Measurements from ENCODE around the gene TNFRSF6B. TPM values are rescaled to one million over a fixed set of nuclear protein-coding genes. Genes with fewer than 3 reads are reported as not detected.
A peak's percentile ranks its signal among the peaks of the same experiment; 100 is the strongest.
"Not testable (repeated sequence)": the region's sequence is repeated elsewhere in the genome, so short reads cannot be mapped to it uniquely, and the experiment has no call there.

The TNFRSF6B gene
- total RNA-seq, 2 experiments from 2014 or later = not detected

GRCh38 chr20:63708301-63709148 lies 12.1 kb downstream of the TNFRSF6B start:
- peaks cover 52% of the 10 kb centered on the region for H3K36me3 Mint-ChIP-seq
- no peaks in the 10 kb centered on the region for H3K27me3 Mint-ChIP-seq
- intact Hi-C loops (cut with micrococcal nuclease) = no loop called here
- POLR2A ChIA-PET = interaction anchor here (0.6 to 3.5 kb wide), 10 partner anchors 10 to 187 kb away, joined by 3 to 30 read pairs (median 4); partner anchors contain the start of genes LIME1, SLC2A4RG and TPD52L2
- peaks cover 46% of the 10 kb centered on the region for H3K4me1 Mint-ChIP-seq (ENCODE audit: low read depth)
- DNase-seq = no peak
- H3K9me3 Mint-ChIP-seq = peaks cover 3% of the 10 kb centered on the region
- H3K4me3 Mint-ChIP-seq = peak overlapping the region; percentile 73
- peak overlapping the region; percentile 65 for H3K27ac Mint-ChIP-seq
- CTCF ChIA-PET = interaction anchor here (0.7 to 3.6 kb wide), 20 partner anchors 10 to 272 kb away, joined by 3 to 36 read pairs (median 4); partner anchors contain the start of genes LIME1, PTK6, RTEL1 and SLC2A4RG

DNA sequence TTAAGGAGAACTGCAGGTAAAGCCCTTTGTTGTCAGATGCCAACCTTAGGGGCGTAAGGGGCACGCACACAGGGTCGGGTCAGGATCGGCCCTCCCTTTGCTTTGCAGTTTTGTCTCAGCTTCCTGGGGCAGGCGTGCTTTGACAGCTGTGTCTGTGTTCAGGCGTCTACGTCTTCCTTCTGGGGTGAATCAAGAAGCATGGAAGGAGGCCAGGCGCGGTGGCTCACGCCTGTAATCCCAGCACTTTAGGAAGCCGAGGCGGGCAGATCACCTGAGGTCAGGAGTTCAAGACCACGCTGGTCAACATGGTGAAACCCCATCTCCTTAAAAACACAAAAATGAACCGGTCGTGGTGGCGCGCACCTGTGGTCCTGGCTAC lies 12.7 kb downstream of the TNFRSF6B start:
- ChIA-PET CTCF (interaction anchor here (0.7 to 2.2 kb wide), 3 partner anchors 11 to 77 kb away, joined by 3 to 8 read pairs (median 5); no protein-coding TSS in a partner anchor), POLR2A (interaction anchor here (2.0 to 3.5 kb wide), 3 partner anchors 10 to 28 kb away, joined by 9 to 30 read pairs (median 15); partner anchors contain the start of genes LIME1 and SLC2A4RG)
- peaks cover 53% of the 10 kb centered on the region for H3K36me3 Mint-ChIP-seq
- H3K27ac Mint-ChIP-seq = peak overlapping the region; percentile 65
- H3K9me3 Mint-ChIP-seq = peaks cover 3% of the 10 kb centered on the region
- peaks cover 46% of the 10 kb centered on the region for H3K4me1 Mint-ChIP-seq (ENCODE audit: low read depth)
- H3K27me3 Mint-ChIP-seq = no peaks in the 10 kb centered on the region
- intact Hi-C loops (cut with micrococcal nuclease) = no loop called here
- peak overlapping the region; percentile 73 for H3K4me3 Mint-ChIP-seq
- DNase-seq = no peak

DNA sequence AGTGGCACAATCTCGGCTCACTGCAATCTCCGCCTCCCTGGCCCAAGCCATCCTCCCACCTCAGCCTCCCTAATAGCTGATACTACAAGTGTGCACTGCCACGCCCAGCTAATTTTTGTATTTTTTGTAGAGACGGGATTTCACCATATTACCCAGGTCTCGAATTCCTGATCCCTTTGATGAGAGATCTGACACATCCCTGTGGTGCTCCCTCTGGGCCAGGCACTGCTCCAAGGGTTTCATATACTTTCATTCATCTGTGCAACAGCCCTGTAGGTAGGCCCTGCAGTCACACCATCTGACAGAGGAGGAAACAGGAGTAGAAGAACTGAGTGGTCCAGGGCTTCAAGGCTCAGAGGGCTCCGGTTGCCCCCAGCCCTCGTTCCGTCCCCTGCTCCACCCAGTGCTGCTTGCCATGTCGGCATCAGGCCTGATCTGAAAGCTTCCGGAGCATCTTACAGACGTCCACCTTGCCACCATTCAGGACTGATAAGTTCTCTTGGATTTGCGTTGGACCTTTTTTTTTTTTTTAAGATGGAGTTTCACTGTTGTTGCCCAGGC lies 14.7 kb downstream of the TNFRSF6B start:
- no peak for DNase-seq
- ChIA-PET CTCF (interaction anchor here (0.9 kb wide), 1 partner anchor 75 kb away, joined by 3 read pairs; no protein-coding TSS in a partner anchor), POLR2A (no interaction called here)
- H3K27ac Mint-ChIP-seq = no peak overlapping the region
- no peak overlapping the region for H3K4me3 Mint-ChIP-seq
- no peaks in the 10 kb centered on the region for H3K27me3 Mint-ChIP-seq
- peaks cover 57% of the 10 kb centered on the region for H3K36me3 Mint-ChIP-seq
- intact Hi-C loops (cut with micrococcal nuclease) = no loop called here
- H3K9me3 Mint-ChIP-seq = peaks cover 13% of the 10 kb centered on the region
- H3K4me1 Mint-ChIP-seq (ENCODE audit: low read depth) = peaks cover 52% of the 10 kb centered on the region

- no peak overlapping the region for H3K27ac Mint-ChIP-seq
- POLR2A ChIA-PET = no interaction called here
- H3K36me3 Mint-ChIP-seq = peaks cover 60% of the 10 kb centered on the region
Observed at GRCh38 chr20:63712191-63712590, 15.7 kb downstream of the TNFRSF6B start.

DNA sequence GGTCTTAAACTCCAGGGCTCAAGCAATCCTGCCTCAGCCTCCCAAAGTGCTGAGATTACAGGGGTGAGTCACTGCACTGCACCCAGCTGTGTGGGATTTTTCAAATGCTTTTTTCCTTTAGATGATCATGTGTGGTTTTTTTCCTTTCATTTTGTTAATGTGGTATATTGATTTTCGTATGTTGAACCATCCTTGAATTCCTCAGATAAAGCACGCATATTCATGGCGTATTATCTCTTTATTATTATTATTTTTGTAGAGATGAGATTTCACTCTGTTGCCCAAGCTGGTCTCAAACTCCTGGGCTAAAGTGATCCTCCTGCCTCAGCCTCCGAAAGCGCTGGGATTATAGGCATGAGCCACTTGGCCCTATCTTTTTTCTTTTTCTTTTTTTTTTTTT lies 18.4 kb downstream of the TNFRSF6B start:
- no peaks in the 10 kb centered on the region for H3K27me3 Mint-ChIP-seq
- H3K36me3 Mint-ChIP-seq = peaks cover 61% of the 10 kb centered on the region
- no peak overlapping the region for H3K27ac Mint-ChIP-seq
- ChIA-PET CTCF (no interaction called here), POLR2A (interaction anchor here (0.6 kb wide), 1 partner anchor 147 kb away, joined by 3 read pairs; no protein-coding TSS in a partner anchor)
- peaks cover 22% of the 10 kb centered on the region for H3K9me3 Mint-ChIP-seq
- peaks cover 50% of the 10 kb centered on the region for H3K4me1 Mint-ChIP-seq (ENCODE audit: low read depth)
- intact Hi-C loops (cut with micrococcal nuclease) = no loop called here
- no peak for DNase-seq
- H3K4me3 Mint-ChIP-seq = no peak overlapping the region

More at GRCh38 chr20:63712191-63712590, 15.7 kb downstream of the TNFRSF6B start:
- Mint-ChIP-seq H3K27me3 (no peaks in the 10 kb centered on the region), H3K9me3 (peaks cover 16% of the 10 kb centered on the region), H3K4me3 (no peak overlapping the region), H3K4me1 (ENCODE audit: low read depth) (peaks cover 53% of the 10 kb centered on the region)
- CTCF ChIA-PET = no interaction called here
- no peak for DNase-seq
- intact Hi-C loops (cut with micrococcal nuclease) = no loop called here

GRCh38 chr20:63718996-63719395 lies 22.5 kb downstream of the TNFRSF6B start:
- Mint-ChIP-seq H3K4me3 (no peak overlapping the region), H3K4me1 (ENCODE audit: low read depth) (peaks cover 46% of the 10 kb centered on the region), H3K27me3 (no peaks in the 10 kb centered on the region), H3K36me3 (peaks cover 51% of the 10 kb centered on the region), H3K9me3 (peaks cover 19% of the 10 kb centered on the region), H3K27ac (no peak overlapping the region)
- intact Hi-C loops (cut with micrococcal nuclease) = no loop called here
- POLR2A ChIA-PET = no interaction called here
- CTCF ChIA-PET = no interaction called here
- no peak for DNase-seq

- POLR2A ChIA-PET; DNase-seq; H3K27me3 Mint-ChIP-seq; H3K4me3 Mint-ChIP-seq; H3K27ac Mint-ChIP-seq; intact Hi-C loops (cut with micrococcal nuclease): not testable (repeated sequence)
- Mint-ChIP-seq H3K36me3 (peaks cover 43% of the 10 kb centered on the region), H3K4me1 (ENCODE audit: low read depth) (peaks cover 39% of the 10 kb centered on the region), H3K9me3 (peaks cover 15% of the 10 kb centered on the region)
- CTCF ChIA-PET = interaction anchor here (1.2 kb wide), 1 partner anchor 15 kb away, joined by 3 read pairs; the partner anchor contains the start of genes ARFRP1 and ZGPAT
Observed at GRCh38 chr20:63722967-63723622, 26.6 kb downstream of the TNFRSF6B start.

- Mint-ChIP-seq H3K4me1 (ENCODE audit: low read depth) (peaks cover 22% of the 10 kb centered on the region), H3K36me3 (peaks cover 35% of the 10 kb centered on the region)
- H3K27ac Mint-ChIP-seq, H3K4me3 Mint-ChIP-seq, H3K27me3 Mint-ChIP-seq, CTCF ChIA-PET, DNase-seq, H3K9me3 Mint-ChIP-seq: not testable (repeated sequence)
- POLR2A ChIA-PET = interaction anchor here (0.7 to 1.0 kb wide), 2 partner anchors 22 to 89 kb away, joined by 3 to 4 read pairs; partner anchors contain the start of genes ARFRP1 and ZGPAT
- intact Hi-C loops (cut with micrococcal nuclease) = loop anchor here (10.0 kb wide), 1 partner anchor 245 kb away; the partner anchor contains the start of gene SAMD10
Observed at GRCh38 chr20:63730189-63730733, 33.8 kb downstream of the TNFRSF6B start.

DNA sequence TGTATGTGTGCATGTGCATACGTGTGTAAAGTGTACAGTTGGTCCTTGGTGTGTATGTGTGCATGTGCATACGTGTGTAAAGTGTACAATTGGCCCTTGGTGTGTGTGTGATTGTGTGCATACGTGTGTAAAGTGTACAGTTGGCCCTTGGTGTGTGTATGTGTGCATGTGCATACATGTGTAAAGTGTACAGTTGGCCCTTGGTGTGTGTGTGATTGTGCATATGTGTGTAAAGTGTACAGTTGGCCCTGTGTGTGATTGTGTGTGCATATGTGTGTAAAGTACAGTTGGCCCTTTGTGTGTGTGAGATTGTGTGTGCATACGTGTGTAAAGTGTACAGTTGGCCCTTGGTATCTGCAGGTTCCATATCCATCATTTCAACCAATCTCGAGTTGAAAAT lies 35.0 kb downstream of the TNFRSF6B start:
- intact Hi-C loops (cut with micrococcal nuclease) = loop anchor here (1.0 to 10.0 kb wide), 2 partner anchors 15 to 243 kb away; partner anchors contain the start of gene SAMD10
- DNase-seq = no peak
- Mint-ChIP-seq H3K27me3 (no peaks in the 10 kb centered on the region), H3K9me3 (peaks cover 3% of the 10 kb centered on the region), H3K36me3 (peaks cover 31% of the 10 kb centered on the region), H3K4me3 (no peak overlapping the region), H3K4me1 (ENCODE audit: low read depth) (peaks cover 29% of the 10 kb centered on the region), H3K27ac (no peak overlapping the region)
- ChIA-PET CTCF (interaction anchor here (0.7 kb wide), 1 partner anchor 28 kb away, joined by 3 read pairs; no protein-coding TSS in a partner anchor), POLR2A (interaction anchor here (1.0 kb wide), 1 partner anchor 23 kb away, joined by 4 read pairs; the partner anchor contains the start of genes ARFRP1 and ZGPAT)

DNA sequence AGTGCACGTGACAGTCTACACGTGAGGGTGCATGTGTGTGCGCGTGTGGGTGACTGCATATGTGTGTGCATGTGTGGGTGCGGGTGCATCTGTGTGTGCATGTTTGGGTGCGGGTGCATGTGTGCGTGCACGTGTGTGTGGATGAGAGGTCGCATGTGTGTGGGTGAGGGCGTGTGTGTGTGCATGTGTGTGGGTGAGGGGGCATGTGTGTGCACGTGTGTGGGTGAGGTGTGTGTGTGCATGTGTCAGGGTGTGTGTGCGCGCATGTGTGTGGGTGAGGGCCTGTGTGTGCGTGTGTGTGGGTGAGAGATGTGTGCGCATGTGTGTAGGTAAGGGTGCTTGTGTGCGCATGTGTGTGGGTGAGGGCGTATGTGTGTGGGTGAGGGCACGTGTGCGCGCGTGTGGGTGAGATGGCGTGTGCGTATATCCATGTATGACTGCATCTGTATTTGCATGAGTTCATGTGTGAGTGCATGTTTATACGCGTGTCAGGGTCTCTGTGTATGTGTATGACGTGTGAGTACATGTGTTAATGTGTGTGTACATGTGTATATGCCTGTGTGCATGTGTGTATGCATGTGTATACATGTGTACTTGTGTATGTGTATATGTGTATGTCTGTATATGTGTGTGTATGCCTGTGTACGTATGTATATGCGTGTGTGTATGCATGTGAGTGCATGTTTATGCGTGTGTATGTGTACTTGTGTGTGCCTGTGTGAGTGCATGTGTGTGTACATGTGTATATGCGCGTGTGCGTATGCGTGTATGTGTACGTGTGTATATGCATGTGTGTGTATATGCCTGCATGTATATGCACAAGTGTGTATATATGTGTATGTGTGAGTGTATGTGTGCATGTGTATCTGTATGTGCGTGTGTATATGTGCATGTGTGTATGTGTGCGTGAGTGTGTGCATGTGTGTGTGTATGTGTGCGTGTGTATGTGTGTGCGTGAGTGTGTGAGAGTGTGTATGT lies 36.0 kb downstream of the TNFRSF6B start:
- Mint-ChIP-seq H3K27ac (no peak overlapping the region), H3K4me3 (no peak overlapping the region), H3K27me3 (no peaks in the 10 kb centered on the region), H3K4me1 (ENCODE audit: low read depth) (peaks cover 28% of the 10 kb centered on the region), H3K9me3 (no peaks in the 10 kb centered on the region), H3K36me3 (peaks cover 26% of the 10 kb centered on the region)
- CTCF ChIA-PET = interaction anchor here (1.1 kb wide), 1 partner anchor 325 kb away, joined by 3 read pairs; no protein-coding TSS in a partner anchor
- intact Hi-C loops (cut with micrococcal nuclease) = loop anchor here (10.0 kb wide), 1 partner anchor 242 kb away; the partner anchor contains the start of gene SAMD10
- no peak for DNase-seq
- POLR2A ChIA-PET = no interaction called here
